IPS-18c (cell line): Measurements from ENCODE around the gene RPTOR.
A peak's percentile ranks its signal among the peaks of the same experiment; 100 is the strongest.

Experiments used
- H3K4me3 ChIP-seq: 2 replicates; pipeline ENCODE4 v1.7.0; 2013; ENCODE audit warnings: low read depth, mild to moderate bottlenecking, low read length, moderate library complexity; ENCODE audit not compliant: insufficient read depth
- H3K9me3 ChIP-seq: one replicate; pipeline ENCODE4 v1.6.1; 2013; ENCODE audit warnings: mild to moderate bottlenecking, low read length, moderate library complexity; ENCODE audit not compliant: control insufficient read depth, insufficient read depth

The RPTOR gene

DNA sequence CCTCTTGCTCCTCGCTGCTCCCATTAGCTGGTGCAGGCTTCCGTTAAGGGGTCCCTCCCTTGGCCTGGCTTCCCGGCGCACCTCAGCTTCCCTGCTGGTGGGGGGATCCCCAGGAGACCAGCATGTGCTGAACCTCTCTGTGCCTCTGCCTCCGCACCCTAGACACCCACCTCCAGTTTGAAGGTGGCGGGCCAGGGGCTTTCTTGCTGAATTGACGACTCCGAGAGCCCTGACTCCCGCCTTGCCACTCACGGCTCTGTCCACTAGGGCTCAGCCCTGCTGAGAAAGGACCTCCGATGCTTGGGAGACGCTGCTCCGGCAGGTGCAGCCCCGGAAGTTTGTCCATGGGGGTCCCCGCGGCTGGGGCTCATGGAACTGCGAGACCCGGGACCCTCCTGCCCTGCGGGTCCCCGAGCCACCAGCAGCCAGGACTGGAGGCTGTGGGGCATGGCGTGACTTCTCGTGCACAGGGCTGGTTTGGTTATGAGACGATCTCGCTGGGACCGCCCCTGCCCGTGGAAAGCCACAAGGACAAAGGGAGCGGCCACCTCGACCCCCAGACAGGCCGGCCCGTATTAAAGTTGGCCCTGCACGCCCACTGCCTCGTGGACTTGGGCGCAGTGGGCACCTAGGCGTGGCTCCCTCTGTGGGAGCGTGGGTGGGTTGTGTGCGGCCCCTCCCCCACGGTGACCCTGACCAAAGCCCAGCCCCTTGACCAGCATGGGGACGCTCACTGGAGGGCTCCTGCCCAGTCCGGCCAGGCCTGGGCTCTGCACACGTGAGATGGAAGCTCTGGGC, 455.1 kb downstream of the RPTOR start:
- H3K9me3 ChIP-seq: no peaks in the 10 kb centered on the region
- H3K4me3 ChIP-seq: no peak overlapping the region

DNA sequence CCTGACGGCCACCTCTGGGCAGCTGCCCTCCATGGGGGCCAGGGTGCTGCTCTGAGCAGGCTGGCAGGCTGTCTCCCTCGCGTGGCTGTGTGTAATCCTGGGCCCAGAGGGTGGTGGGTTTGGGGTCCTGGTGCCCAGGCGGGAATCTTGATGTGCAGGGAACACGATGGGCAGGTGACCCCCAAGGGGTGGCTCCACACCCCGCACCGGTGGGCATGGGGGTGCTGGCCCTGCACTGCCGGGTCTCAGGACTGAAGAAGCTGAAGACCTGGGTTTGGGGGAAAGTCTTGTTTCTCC, 455.6 kb downstream of the RPTOR start:
- H3K4me3 ChIP-seq: no peak overlapping the region
- peaks cover under 1% of the 10 kb centered on the region for H3K9me3 ChIP-seq

DNA sequence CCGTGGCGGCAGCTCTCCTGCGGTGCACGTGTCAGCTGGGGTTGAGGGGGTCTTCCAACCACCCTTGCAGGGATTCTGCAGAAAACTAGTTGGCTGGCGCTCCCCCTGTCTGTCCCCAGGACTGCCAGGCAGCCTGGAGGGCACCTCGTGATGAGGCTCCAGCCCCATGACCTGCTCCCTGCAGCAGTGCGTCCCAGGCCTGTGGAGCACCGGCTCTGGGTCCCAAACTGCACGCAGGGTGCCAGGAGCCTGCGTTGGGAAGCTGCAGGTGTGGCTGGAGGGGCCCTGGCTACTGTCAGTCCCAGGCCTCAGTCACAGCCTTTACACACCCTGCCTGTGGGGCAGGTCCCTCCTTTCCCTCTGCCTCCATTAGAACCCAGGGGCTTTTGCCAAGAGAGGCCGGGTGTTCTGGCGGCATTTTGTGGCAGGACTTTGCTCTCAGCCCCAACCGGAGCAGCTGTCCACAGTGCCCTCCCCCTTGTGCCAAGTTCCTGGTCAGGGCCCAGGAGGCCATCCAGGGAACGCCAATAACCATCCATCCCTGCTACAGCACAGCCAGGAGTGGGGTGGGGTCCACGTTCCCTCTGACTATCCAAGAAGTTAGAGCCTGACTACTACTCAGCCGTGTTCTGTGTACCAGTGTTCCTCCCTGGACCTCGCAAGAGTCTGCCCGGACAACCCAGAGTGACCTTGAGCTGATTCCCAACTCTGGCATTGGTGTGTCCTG, 456.2 kb downstream of the RPTOR start:
- peaks cover 2% of the 10 kb centered on the region for H3K9me3 ChIP-seq
- H3K4me3 ChIP-seq: no peak overlapping the region

DNA sequence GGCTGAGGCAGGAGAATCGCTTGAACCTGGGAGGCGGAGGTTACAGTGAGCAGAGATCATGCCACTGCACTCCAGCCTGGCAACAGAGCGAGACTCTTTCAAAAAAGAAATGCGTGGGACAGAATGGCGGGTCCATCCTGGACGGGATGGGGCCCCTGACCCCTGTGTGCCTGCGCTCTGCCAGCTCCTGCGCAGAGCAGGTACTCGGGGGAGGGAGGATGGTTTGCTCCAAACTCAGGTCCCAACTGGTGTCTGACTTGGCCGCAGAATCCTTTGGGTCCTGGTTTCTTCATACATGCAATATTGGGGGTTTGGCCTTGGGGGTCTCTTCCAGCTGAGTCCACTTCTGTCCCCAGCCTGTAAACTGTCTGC, 457.4 kb downstream of the RPTOR start:
- no peak overlapping the region for H3K4me3 ChIP-seq
- H3K9me3 ChIP-seq: peaks cover 2% of the 10 kb centered on the region

DNA sequence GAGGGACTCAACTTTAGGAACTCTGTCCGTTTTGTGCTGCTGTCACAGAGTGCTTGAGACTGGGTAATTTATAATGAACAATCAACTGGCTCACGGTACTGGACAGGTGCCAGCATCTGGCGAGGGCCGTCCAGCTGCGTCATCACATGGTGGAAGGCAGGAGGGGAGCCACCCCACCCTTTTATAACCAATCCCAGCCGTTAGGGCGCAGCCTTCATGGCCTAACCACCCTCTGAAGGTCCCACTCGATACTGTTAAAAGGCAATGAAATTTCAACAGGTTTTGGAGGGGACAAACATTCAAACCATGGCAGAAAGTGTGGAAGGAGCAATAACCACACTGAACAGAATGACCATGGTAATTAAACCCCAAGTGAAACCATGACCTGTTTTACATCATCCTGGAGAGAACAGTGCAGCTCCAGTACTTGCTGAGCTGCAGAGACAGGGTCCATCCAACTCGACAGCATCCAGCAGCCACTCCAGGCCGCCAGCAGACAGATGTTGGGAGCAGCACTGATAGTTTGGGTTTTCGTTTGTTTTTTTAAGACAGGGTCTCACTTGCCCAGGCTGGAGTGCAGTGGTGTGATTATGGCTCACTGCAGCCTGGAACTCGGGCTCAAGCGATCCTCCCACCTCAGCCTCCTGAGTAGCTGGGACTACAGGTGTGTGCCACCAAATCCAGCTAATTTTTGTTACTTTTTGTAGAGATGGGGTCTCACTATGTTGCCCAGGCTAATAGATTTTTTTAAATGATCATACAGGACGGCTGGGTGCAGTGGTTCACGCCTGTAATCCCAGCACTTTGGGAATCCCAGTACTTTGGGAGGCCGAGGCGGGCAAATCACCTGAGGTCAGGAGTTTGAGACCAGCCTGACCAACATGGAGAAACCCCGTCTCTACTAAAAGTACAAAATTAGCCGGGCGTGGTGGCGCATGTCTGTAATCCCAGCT, 458.0 kb downstream of the RPTOR start:
- no peak overlapping the region for H3K4me3 ChIP-seq
- peaks cover 2% of the 10 kb centered on the region for H3K9me3 ChIP-seq

DNA sequence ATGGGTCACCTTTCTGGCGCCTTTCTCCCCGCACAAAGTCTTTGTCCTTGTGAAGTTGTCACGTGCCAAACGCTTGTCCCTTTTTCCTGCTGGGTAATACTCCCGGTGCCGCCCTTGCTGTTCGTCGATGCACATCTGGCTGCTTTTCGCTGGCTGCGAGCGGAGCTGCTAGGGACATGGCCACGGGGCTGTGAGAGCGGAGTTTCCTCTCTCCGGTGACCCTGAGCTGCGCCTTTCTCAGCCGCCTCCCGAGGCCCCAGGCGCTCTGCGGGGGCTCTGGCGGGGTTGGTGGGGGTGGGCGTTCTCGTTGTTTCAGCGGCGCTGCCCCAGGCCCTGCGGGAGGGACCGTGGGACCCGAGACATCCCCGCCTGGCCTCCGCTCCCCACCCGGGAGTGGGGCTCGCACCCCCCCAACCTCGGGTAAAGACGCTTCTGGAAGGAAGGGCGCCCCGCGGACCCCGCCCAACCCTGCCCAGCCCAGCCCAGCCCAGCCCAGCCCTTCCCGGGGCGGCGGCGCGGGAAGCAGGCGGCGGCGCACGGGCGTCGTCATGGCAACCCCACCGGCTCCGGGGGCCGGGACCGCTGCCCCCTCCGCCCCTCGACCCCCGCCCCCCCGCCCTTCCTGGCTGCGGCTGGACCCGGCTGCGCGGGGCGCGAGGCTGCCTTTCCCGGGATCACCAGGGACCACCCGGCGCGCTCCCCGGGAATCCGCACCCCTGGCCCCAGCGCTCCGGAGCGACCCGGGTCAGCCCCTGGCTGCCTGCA, 459.3 kb downstream of the RPTOR start:
- Histone ChIP-seq H3K4me3 (peak overlapping the region; percentile 40), H3K9me3 (peaks cover 2% of the 10 kb centered on the region)

DNA sequence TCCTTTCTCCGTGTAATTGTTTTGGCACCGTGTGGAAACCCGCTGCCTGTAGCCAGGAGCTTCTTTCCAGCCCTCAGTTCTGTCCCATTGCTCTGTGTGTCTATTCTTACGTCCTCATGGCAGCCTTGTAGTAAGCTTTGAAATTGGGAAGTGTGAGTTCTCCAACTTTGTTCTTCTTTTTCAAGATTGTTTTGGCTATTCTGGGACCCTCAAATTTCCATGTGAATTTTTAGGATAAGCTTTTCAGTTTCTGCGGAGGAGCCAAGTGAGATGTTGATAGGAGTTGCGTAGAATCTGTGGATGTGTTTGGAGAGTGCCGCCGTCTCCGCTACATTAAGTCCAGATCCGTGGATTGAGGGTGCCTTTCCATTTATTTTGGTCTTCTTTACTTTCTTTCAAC, 462.3 kb downstream of the RPTOR start:
- Histone ChIP-seq H3K9me3 (peaks cover 4% of the 10 kb centered on the region), H3K4me3 (no peak overlapping the region)

DNA sequence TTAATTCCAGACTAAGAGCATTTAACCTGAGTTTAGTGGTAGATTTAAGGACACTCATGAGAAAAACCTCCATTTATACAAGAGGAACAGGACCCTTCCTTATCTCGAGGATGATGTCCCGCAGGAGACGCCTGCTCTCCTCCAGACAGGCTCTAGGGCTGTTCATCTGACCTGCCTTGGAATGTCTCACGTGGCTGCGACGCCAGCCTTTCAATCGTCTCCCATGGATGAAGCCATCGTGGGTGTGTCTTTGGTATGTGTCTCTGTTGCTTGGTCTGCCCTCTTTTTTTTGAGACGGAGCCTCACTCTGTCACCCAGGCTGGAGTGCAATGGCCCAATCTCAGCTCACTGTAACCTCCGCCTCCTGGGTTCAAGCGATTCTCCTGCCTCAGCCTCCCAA, 463.5 kb downstream of the RPTOR start:
- Histone ChIP-seq H3K9me3 (peaks cover 4% of the 10 kb centered on the region), H3K4me3 (no peak overlapping the region)

DNA sequence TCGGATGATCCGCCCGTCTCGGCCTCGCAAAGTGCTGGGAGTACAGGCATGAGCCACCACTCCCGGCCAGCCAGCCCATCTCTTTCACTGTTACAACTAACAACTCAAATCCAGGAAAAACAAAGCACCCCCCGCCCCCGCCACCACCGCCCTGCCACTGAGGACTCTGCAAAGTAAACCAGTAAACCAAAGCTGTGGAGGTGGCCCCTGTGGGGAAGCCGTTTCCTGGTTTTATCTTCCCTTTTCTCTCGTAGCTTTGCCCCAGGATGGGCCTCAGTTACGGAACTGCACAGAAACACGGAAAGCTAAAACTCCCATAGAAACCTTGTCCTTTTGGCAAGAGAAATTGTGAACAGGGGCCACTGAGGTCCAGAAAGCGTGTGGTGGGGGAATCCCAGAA, 464.5 kb downstream of the RPTOR start:
- no peak overlapping the region for H3K4me3 ChIP-seq
- H3K9me3 ChIP-seq: peaks cover 4% of the 10 kb centered on the region

DNA sequence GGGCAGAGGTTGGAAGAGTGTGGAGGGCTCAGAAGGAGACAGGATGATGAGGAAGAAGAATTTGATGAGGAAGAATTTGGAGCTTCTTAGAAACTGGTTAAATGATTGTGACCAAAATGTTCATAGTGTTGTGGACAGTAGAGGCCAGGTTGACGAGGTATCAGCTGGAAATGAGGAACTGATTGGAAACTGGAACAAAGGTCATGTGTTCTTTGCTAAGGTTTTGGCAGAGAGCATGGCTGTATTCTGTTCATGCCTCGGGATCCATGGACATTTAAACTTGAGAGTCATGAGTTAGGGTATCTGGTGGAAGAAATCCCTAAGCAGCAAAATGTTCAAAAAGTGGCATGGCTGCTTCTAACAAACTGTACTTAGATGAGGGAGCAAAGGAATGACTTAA, 466.3 kb downstream of the RPTOR start:
- Histone ChIP-seq H3K4me3 (no peak overlapping the region; the same call in 1 of the 2 replicates), H3K9me3 (peaks cover 2% of the 10 kb centered on the region)

DNA sequence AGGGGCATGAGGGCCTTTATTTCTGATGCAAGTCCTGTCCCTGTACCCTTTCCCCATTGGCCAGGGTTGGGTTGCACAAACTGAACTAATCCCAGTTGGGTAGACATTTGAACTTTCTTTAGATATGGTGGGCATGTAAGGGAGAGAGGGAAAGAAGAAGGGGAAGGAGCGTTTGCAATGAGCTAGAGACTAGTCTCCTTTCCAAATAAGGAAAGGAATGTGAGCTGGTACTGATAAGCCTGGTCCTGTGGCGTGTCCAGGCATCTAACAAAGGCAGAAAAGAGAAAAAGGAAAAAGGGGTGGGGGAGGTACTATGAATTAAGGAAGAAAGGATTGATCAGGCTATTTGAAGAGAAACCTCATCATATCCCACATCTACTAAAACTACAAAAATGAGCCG, 467.3 kb downstream of the RPTOR start:
- Histone ChIP-seq H3K4me3 (no peak overlapping the region; the same call in 1 of the 2 replicates), H3K9me3 (peaks cover 2% of the 10 kb centered on the region)

DNA sequence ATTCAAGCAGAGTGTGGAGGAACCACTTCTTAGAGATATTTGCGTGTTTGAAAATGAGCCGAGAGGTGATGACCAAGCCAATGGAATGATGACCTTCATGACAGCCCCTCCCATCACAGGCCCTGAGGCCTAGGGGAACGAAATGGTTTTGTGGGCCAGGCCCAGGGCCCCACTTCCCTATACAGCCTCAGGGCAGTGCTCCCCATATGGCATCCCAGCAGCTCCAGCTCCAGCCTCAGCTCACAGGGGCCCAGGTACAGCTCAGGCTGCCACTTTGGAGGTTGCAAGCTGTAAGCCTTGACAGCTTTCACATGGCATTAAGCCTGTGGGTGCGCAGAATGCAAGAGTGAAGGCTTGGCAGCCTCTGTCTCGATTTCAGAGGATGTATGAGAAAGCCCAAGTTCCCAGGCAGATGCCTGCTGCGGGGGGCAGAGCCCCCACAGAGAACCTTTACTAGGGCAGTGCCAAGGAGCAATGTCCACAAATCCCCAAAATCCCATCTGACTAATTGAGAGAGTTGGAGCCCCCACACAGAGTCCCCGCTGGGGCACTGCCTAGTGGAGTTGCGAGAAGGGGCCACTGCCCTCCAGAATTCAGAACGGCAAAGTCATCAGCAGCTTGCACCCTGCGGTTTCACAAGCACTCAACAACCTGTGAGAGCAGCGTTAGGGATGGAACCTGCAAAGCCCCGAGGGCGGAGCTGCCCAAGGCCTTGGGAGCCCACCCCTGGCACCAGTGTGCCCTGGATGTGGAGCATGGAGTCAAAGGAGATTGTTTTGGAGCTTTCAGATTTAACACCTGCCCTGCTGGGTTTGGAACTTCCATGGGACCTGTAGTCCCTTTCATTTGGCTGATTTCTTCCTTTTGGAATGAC, 468.2 kb downstream of the RPTOR start:
- no peak overlapping the region for H3K4me3 ChIP-seq
- H3K9me3 ChIP-seq: peaks cover 2% of the 10 kb centered on the region

DNA sequence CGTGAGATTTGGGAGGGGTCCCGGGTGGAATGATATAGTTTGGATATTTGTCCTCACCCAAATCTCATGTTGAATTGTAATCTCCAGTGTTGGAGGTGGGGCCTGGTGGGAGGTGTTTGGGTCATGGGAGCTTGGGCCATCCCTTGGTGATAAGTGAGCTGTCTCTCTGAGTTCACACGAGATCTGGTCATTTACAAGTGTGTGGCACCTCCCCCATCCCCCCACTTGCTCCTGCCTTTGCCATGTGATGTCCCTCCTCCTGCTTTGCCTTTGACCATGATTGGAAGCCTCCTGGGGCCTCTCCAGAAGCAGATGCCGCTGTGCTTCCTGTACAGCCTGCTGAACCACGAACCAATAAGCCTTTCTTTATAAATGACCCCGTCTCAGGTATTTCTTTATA, 469.0 kb downstream of the RPTOR start:
- H3K9me3 ChIP-seq: peaks cover 2% of the 10 kb centered on the region
- H3K4me3 ChIP-seq: no peak overlapping the region

DNA sequence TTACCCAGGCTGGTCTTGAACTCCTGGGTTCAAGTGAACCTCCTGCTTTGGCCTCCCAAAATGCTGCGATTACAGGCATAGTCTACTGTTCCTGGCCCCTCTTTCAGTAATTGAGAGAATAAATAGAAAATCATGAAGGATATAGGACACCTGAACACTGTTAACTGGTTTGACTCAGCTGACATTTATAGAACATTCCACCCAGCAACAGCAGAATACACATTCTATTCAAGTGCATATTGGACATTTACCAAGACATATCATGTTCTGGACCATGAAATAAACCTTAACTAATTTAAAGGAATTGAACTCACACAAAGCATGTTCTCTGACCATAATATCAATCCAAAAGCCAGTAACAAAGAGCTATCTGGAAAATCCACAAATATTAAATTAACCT, 470.5 kb downstream of the RPTOR start:
- Histone ChIP-seq H3K4me3 (no peak overlapping the region), H3K9me3 (peaks cover 2% of the 10 kb centered on the region)
